ENCODE data around the gene LY86. TPM values are rescaled to one million over a fixed set of nuclear protein-coding genes. Genes with fewer than 3 reads are reported as not detected.

The LY86 gene
- total RNA-seq, 1 experiment from 2014 or later, result not detected

DNA sequence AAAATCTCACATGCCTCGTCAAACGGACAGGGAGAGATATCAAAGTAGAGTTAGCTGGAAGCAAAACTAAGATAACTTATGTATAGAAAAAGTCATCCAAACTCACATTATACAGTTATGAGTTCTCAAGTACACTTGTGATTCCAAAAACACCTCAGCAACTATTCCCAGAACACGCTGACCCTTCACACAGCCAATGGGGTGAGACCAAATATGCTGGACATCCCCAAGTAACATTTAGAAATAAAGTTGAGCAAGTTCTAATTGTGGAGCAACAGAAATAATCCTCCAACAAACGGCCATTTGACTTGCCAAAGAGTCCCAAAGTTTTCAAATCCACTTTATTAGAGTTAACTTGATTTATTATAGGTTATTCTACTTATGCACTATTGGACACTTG lies 52.4 kb downstream of the LY86 start:
- Histone ChIP-seq H3K27ac (ENCODE audit: insufficient read length, low read depth, low read length) (no peak overlapping the region), H3T11ph (ENCODE audit: low read length) (no peak overlapping the region), H3K27me3 (ENCODE audit: insufficient read depth, low read length) (no peaks in the 10 kb centered on the region), H2BK120ac (ENCODE audit: low read depth, low read length, poor library complexity, severe bottlenecking) (no peak overlapping the region), H3K56ac (ENCODE audit: insufficient read length, low read depth, low read length) (no peak overlapping the region), H3K14ac (ENCODE audit: insufficient read depth, low read length) (no peak overlapping the region), H4K8ac (replicated peaks; ENCODE audit: insufficient read length, low read depth, low read length) (no peak overlapping the region), H3K79me1 (ENCODE audit: insufficient read depth, low read depth, low read length, poor library complexity, severe bottlenecking) (no peaks in the 10 kb centered on the region), H3K9me3 (ENCODE audit: control insufficient read depth, low read depth, low read length) (no peaks in the 10 kb centered on the region), H3K9ac (ENCODE audit: extremely low read depth, insufficient read length, low read length) (no peak overlapping the region), H3K23ac (ENCODE audit: insufficient read length, low read depth, low read length) (no peak overlapping the region), H3K4me2 (ENCODE audit: insufficient read depth, insufficient read length, low read length) (no peak overlapping the region), H4K20me1 (ENCODE audit: control insufficient read depth, insufficient read depth, insufficient read length) (no peaks in the 10 kb centered on the region), H3K4ac (ENCODE audit: low read depth, low read length) (no peak overlapping the region), H4K91ac (ENCODE audit: insufficient read length, low read depth, low read length) (no peak overlapping the region), H3K4me1 (ENCODE audit: insufficient read depth, low read length) (peaks cover 11% of the 10 kb centered on the region; the same call in 1 of the 2 replicates), H2AFZ (ENCODE audit: low read length) (no peak overlapping the region), H2BK5ac (ENCODE audit: insufficient read length, low read length) (no peak overlapping the region), H3K79me2 (ENCODE audit: insufficient read depth, low read length) (no peaks in the 10 kb centered on the region), H4K5ac (ENCODE audit: insufficient read length, low read depth, low read length) (no peak overlapping the region), H3K23me2 (ENCODE audit: insufficient read length, low read depth, low read length, poor library complexity, severe bottlenecking) (no peaks in the 10 kb centered on the region), H2BK12ac (ENCODE audit: insufficient read length, low read depth, low read length) (no peak overlapping the region), H2BK15ac (ENCODE audit: low read depth, low read length) (no peak overlapping the region), H3K18ac (ENCODE audit: insufficient read length, low read depth, low read length) (no peak overlapping the region), H2AK5ac (ENCODE audit: insufficient read length, low read length) (no peak overlapping the region), H2BK20ac (ENCODE audit: low read depth, low read length, poor library complexity, severe bottlenecking) (no peak overlapping the region)
- Mint-ChIP-seq H3K27ac (no peak overlapping the region), H3K9me3 (peaks cover 0 to 3% of the 10 kb centered on the region in 2 experiments; a peak in 1 of 5 replicates), H3K4me1 (peaks cover 17% of the 10 kb centered on the region in 2 experiments), H3K27me3 (ENCODE audit: low read depth) (peaks cover 6% of the 10 kb centered on the region), H3K36me3 (ENCODE audit: insufficient read depth in 1 of 3, low read depth in 3 of 3) (0 out of 7 replicates have a peak, but pooled peaks cover 0 to 3% (median 0%) of the 10 kb centered on the region in 3 experiments), H3K4me3 (no peak overlapping the region)
- no peak for DNase-seq
- WGBS (ENCODE audit: extremely low coverage, insufficient read length, low lambda C conversion rate), result no CpG with 5 or more reads among the region's 4 CpGs
- no peak for TF ChIP-seq CTCF (conservative IDR thresholded peaks at IDR 0.05)

All from H9 (cell line).